Limb (tissue), 2 donors: Measurements from ENCODE around the gene SNX11.
"Not testable (repeated sequence)": the region's sequence is repeated elsewhere in the genome, so short reads cannot be mapped to it uniquely, and the experiment has no call there.

Experiments used
- DNase-seq, 2 donors: peaks; one replicate each; pipeline ENCODE4 v3.0.0-alpha.2; 2016; ENCODE audit errors: extremely low spot score in 2 of 2

The SNX11 gene

GRCh38 chr17:48107137-48108055 is at the start of gene SNX11:
Gene SNX11 (plus strand): TSS chr17:48107766. CDS start chr17:48112044, 4,278 bp downstream.
- peak; percentile 84 to 92 for DNase-seq

DNA sequence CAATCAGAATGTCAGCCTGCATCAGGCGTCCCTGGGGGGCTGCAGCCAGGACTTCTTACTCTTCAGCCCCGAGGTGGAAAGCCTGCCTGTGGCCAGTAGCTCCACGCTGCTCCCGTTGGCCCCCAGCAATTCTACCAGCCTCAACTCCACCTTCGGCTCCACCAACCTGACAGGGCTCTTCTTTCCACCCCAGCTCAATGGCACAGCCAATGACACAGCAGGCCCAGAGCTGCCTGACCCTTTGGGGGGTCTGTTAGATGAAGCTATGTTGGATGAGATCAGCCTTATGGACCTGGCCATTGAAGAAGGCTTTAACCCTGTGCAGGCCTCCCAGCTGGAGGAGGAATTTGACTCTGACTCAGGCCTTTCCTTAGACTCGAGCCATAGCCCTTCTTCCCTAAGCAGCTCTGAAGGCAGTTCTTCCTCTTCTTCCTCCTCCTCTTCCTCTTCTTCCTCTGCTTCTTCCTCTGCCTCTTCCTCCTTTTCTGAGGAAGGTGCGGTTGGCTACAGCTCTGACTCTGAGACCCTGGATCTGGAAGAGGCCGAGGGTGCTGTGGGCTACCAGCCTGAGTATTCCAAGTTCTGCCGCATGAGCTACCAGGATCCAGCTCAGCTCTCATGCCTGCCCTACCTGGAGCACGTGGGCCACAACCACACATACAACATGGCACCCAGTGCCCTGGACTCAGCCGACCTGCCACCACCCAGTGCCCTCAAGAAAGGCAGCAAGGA is 49.0 kb upstream of the SNX11 start:
- no peak for DNase-seq

- no peak for DNase-seq
Measured at GRCh38 chr17:48059125-48059668, 48.4 kb upstream of the SNX11 start.

- no peak for DNase-seq
Measured at GRCh38 chr17:48060249-48060648, 47.3 kb upstream of the SNX11 start.

DNA sequence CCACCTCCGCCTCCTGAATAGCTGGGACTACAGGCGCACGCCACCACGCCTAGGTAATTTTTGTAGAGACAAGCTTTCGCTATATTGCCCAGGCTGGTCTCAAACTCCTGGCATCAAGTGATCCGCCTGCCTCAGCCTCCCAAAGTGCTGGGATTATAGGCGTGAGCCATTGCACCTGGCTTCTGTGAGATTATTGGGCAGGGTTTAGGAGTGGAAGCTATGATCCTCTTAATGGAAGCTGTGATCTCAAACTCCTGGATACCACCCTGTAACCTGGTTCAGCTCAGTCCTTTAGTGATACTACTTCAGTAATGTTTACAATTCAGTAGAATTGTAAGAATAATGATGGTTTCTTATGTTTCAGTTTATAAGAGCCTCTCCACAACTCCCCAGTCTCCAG is 45.3 kb upstream of the SNX11 start:
- DNase-seq: no peak

DNA sequence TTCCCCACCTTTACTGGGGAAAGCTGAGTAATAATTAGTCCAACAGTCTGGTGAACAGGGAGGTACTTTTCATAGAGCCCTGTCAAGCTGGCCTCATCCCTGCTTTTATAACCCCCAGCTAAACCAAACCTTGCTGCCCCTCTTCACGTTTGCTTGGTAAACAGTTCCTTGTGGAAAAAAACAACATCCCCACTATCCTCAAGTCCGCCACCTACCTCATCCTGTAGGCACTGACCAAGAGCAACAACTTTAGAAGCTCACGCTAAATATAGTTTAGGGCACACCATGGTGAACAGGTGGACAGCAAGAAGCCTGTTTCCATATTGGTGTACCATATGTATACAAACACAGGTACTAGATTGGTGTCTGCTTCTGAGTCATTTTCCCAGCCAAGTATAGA is 42.9 kb upstream of the SNX11 start:
- no peak for DNase-seq

GRCh38 chr17:48066192-48066591 is 41.4 kb upstream of the SNX11 start:
- no peak for DNase-seq

GRCh38 chr17:48066656-48067055 is 40.9 kb upstream of the SNX11 start:
- DNase-seq: no peak

DNA sequence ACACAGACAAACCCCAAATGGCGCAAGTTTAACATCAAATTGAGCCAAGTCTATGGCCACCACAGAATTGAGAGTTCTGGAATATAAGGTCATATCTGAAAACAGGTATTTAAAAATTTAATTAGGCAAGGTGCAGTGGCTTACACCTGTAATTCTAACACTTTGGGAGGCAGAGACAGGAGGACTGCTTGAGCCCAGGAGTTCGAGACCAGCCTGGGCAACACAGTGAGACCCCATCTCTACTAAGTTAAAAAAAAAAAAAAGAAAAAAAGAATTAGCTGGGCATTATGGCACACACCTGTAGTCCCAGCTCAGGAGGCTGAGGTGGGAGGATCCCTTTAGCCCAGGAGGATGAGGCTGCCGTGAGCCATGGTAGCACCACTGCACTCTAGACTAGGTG is 40.3 kb upstream of the SNX11 start:
- DNase-seq: no peak

DNA sequence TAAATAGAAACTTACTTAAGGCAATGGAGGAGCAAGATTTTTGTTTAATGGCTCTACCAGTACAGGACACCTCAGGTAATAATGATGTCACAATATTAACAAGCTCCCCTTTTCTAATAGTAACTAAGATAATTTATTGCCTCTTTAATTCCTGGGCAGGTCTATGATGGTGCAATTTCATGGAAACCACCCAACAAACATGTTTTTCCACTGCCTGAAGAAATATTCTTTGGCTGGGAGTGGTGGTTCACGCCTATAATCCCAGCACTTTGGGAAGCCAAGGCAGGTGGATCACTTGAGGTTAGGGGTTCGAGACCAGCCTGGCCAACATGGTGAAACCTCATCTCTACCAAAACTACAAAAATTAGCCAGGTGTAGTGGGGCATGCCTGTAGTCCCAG is 39.8 kb upstream of the SNX11 start:
- DNase-seq: not testable (repeated sequence)

DNA sequence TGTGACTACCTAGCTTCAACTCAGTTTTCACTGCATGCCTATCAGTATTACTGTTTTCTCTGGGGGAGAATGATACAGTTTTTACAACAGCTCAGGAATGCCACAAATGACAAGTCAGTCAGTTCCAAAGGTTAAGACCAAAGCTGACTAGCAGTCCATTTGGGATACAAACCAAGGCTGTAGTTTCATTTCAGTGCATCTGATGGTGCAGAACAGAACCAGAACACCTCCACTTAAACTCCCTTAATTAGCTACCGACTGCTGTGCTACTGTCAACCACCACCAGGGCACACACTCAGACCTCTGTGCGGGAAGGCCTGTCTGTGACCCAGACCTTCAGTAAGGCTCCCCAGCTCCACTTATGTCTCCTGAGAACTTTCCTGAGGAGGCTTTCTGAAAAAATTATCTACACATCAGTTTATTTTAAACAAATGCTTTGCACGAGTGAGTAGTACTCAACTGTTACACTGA is 39.0 kb upstream of the SNX11 start:
- DNase-seq: no peak

DNA sequence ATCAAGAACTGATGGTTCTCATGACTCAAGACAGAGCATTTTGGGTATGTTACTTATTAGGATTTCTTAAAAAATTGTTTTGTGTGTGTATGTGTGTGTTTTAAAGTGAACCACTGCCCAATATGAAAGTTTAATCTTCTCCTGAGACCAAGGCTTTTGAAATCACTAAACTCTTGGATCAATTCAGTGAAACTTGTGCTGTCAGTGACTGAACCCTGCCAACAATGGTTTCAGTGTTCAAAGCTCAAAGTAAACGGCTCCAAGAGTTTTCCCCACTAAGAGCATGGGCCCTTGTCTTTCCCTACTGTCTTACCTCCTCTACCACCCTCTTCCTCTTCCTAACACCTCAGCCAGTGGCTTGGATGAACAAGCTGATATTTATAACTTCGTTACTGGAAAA is 37.4 kb upstream of the SNX11 start:
- DNase-seq: no peak

DNA sequence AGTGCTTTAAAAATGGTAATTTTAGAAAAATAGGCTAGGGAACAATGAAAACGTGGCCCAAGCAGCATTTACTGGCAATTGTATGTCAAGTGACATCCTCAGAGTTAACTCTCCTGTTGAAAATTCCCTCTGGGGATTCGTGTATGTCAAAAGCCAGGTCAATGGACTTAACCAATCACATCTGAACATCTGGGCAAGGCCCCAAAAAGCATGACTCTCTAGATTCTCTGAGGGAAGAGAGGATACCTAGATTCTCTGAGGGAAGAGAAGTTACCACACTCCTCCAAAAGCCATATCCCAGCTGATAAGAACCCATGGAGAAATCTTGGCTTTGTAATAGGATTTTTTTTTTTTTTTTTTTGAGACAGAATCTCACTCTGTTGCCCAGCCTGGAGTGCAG is 35.9 kb upstream of the SNX11 start:
- no peak for DNase-seq

DNA sequence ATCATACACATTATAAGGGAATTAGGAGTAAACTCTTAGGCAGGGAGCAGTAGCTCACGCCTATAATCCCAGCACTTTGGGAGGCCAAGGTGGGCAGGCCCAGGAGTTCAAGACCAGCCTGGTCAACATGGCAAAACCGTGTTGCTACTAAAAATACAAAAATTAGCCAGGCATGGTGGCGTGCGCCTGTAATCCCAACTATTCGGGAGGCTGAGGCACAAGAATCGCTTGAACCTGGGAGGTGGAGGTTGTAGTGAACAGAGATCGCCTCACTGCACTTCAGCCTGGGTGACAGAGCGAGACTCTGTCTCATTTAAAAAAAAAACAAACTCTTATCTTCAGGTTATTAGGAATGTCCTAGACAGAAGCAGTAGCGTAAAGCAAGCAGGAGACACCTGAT is 34.8 kb upstream of the SNX11 start:
- not testable (repeated sequence) for DNase-seq

GRCh38 chr17:48073566-48074094 is 33.9 kb upstream of the SNX11 start:
- not testable (repeated sequence) for DNase-seq

GRCh38 chr17:48074322-48075081 is 33.1 kb upstream of the SNX11 start:
- DNase-seq: peak; percentile 77

DNA sequence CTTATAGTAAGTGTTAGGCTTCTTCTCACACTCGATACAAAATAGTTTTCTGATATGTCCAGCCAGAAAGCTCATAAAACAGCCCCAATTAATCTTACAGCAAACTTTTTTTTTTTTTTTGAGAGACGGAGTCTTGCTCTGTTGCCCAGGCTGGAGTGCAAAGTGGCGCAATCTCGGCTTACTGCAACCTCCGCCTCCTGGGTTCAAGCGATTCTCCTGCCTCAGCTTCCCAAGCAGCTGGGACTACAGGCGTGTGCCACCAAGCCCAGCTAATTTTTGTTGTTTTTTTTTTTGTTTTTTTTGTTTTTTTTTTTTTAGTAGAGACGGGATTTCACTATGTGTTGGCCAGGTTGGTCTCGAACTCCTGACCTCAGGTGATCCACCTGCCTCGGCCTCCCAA is 30.4 kb upstream of the SNX11 start:
- DNase-seq: not testable (repeated sequence)

- DNase-seq: no peak
Measured at GRCh38 chr17:48081858-48082257, 25.7 kb upstream of the SNX11 start.

GRCh38 chr17:48084932-48085331 is 22.6 kb upstream of the SNX11 start:
- no peak for DNase-seq

GRCh38 chr17:48093341-48094045 is 14.1 kb upstream of the SNX11 start:
- no peak for DNase-seq

GRCh38 chr17:48095611-48096010 is 12.0 kb upstream of the SNX11 start:
- no peak for DNase-seq
